ENCODE measurements around the gene ADAMTS3. TPM values are rescaled to one million over a fixed set of nuclear protein-coding genes. Genes with fewer than 3 reads are reported as not detected.
A peak's percentile ranks its signal among the peaks of the same experiment; 100 is the strongest.

Gene ADAMTS3
- total RNA-seq, 2 donors from 2014 or later: 2.3 to 5.4 TPM

DNA sequence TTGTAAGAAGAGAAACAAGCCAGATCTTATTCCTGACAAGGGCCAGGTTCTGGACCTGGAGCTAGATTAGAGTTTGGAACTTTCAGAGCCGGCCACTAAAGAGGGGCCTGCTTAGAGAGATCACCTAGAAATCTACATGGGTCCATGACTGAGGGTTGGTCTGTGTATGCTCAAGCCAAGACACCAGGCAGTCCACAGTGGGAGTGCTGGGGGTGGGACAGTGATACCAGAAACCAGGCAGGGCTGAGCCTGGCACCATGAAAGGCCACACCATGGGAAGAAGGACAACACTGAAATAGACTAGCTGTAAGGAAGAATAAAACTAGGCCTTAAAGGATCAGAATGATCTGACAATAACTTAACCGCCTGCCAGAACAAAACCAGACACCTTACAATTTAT is 267.3 kb downstream of the ADAMTS3 start:
- no peak for ATAC-seq (ENCODE audit: insufficient number of reproducible peaks, low FRiP score, low read depth)
- H3K36me3 ChIP-seq: no peaks in the 10 kb centered on the region
- DNase-seq (ENCODE audit: low spot score): no peak
- no peak overlapping the region for H3K4me3 ChIP-seq
- H3K27ac ChIP-seq: no peak overlapping the region
- no peaks in the 10 kb centered on the region for H3K9me3 ChIP-seq
- no peaks in the 10 kb centered on the region for H3K27me3 ChIP-seq (replicated peaks; ENCODE audit: insufficient read depth)
- H3K4me1 ChIP-seq (ENCODE audit: control insufficient read depth in 1 of 2, low read depth in 2 of 2): no peaks in the 10 kb centered on the region
- TF ChIP-seq, protein P1, sequence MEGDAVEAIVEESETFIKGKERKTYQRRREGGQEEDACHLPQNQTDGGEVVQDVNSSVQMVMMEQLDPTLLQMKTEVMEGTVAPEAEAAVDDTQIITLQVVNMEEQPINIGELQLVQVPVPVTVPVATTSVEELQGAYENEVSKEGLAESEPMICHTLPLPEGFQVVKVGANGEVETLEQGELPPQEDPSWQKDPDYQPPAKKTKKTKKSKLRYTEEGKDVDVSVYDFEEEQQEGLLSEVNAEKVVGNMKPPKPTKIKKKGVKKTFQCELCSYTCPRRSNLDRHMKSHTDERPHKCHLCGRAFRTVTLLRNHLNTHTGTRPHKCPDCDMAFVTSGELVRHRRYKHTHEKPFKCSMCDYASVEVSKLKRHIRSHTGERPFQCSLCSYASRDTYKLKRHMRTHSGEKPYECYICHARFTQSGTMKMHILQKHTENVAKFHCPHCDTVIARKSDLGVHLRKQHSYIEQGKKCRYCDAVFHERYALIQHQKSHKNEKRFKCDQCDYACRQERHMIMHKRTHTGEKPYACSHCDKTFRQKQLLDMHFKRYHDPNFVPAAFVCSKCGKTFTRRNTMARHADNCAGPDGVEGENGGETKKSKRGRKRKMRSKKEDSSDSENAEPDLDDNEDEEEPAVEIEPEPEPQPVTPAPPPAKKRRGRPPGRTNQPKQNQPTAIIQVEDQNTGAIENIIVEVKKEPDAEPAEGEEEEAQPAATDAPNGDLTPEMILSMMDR (IDR thresholded peaks at IDR 0.05): no peak

DNA sequence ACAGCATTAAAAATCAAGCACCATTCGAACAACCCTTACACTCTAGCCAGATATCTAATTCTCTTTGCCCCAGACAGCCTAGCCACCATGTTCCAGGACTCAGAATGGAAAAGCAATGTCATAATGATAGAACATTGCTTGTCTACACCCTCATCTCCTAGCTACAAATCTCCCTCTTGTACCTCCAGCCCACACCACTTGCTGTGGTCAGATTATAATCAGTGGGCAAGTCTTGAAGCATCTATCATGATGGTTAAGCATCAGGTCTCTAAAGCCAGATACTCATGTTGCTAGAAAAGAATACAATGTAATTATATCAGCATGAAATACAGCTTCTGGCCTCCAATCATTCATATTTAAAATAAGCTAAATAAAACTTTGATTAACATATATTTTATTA is 268.9 kb downstream of the ADAMTS3 start:
- H3K36me3 ChIP-seq: no peaks in the 10 kb centered on the region
- no peaks in the 10 kb centered on the region for H3K9me3 ChIP-seq
- ATAC-seq (ENCODE audit: insufficient number of reproducible peaks, low FRiP score, low read depth) (no peak), DNase-seq (ENCODE audit: low spot score) (no peak)
- no peak overlapping the region for H3K27ac ChIP-seq
- H3K4me1 ChIP-seq (ENCODE audit: control insufficient read depth in 1 of 2, low read depth in 2 of 2): no peaks in the 10 kb centered on the region
- H3K27me3 ChIP-seq (replicated peaks; ENCODE audit: insufficient read depth): no peaks in the 10 kb centered on the region
- no peak overlapping the region for H3K4me3 ChIP-seq
- TF ChIP-seq, protein P1 (IDR thresholded peaks at IDR 0.05): no peak

DNA sequence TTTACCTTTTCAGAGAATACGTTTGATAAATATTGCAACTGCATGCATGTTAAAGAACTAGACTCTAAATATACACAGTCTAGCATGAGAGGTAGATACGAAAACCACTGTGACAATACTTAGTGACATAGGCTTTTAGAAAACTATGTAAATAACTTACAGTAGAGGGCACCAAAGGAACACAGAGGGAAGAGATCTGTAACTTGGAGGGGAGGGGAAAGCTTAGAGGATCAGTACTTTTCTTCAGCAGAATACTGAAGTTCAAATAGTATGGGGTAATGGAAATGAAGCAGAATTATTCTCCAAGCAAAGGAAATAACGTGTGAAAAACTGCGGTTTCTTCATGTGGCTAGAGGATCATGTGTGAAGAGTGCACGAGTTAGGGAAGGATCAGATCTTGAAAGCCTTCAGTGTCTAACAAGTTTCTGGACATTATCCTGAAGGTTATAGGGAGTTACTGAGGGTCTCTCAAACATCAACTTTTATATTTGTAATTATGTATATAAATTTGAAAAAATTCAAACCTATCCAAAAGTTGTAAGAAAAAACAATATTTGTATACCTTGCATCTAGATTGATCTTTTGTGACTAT is 273.0 kb downstream of the ADAMTS3 start:
- no peak overlapping the region for H3K27ac ChIP-seq
- no peaks in the 10 kb centered on the region for H3K27me3 ChIP-seq (replicated peaks; ENCODE audit: insufficient read depth)
- H3K9me3 ChIP-seq: no peaks in the 10 kb centered on the region
- ATAC-seq (ENCODE audit: insufficient number of reproducible peaks, low FRiP score, low read depth): no peak
- no peaks in the 10 kb centered on the region for H3K4me1 ChIP-seq (ENCODE audit: control insufficient read depth in 1 of 2, low read depth in 2 of 2)
- TF ChIP-seq, protein P1 (IDR thresholded peaks at IDR 0.05): peak; percentile 62
- H3K36me3 ChIP-seq: no peaks in the 10 kb centered on the region
- no peak overlapping the region for H3K4me3 ChIP-seq
- DNase-seq (ENCODE audit: low spot score): no peak

DNA sequence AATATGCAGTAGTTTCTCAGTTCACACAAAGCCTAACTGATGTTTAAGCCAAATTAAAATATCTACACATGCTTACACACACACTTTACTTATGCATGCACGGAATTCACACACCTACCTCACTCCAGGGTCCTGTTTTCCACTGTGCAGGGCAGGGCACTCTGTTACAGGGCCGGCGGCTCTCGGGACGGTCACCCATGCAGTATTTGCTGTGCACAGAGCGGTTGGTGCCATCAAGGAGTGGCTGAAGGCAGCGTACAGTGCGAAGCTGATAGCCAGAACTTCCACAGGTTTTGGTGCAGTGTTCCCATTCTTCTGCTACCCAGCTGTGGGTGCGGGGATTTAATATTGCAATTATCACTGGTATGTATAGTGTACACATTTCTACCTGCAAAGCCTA is 278.3 kb downstream of the ADAMTS3 start:
- Histone ChIP-seq H3K4me1 (ENCODE audit: control insufficient read depth in 1 of 2, low read depth in 2 of 2) (no peaks in the 10 kb centered on the region), H3K9me3 (no peaks in the 10 kb centered on the region), H3K27me3 (replicated peaks; ENCODE audit: insufficient read depth) (no peaks in the 10 kb centered on the region), H3K4me3 (no peak overlapping the region), H3K27ac (no peak overlapping the region), H3K36me3 (no peaks in the 10 kb centered on the region)
- DNase-seq (ENCODE audit: low spot score) (no peak), ATAC-seq (ENCODE audit: insufficient number of reproducible peaks, low FRiP score, low read depth) (no peak)
- TF ChIP-seq, protein P1 (IDR thresholded peaks at IDR 0.05): no peak

DNA sequence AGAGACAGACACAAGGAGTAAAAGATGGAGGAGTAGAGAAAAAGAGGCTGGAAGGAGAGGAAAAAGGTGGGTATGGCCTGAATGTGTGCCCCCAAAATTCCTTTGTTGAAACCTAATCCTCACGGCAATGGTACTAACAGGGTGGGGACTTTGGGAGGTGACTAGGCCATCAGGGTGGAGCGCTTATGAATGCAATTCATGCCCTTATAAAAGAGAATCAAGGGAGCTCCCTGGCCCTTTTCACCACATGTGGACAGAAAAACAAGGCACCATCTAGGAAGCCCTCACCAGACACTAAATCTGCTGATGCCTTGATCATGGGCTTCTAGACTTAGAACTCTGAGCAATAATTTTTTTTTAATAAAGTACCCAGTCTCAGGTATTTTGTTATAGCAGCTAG is 282.1 kb downstream of the ADAMTS3 start:
- Histone ChIP-seq H3K27ac (no peak overlapping the region), H3K4me1 (ENCODE audit: control insufficient read depth in 1 of 2, low read depth in 2 of 2) (no peaks in the 10 kb centered on the region), H3K36me3 (no peaks in the 10 kb centered on the region), H3K27me3 (replicated peaks; ENCODE audit: insufficient read depth) (no peaks in the 10 kb centered on the region), H3K9me3 (no peaks in the 10 kb centered on the region), H3K4me3 (no peak overlapping the region)
- ATAC-seq (ENCODE audit: insufficient number of reproducible peaks, low FRiP score, low read depth) (no peak), DNase-seq (ENCODE audit: low spot score) (no peak)
- TF ChIP-seq, protein P1 (IDR thresholded peaks at IDR 0.05): no peak

All from thoracic aorta (tissue), 2 donors.